NCI-H2196 treated with DMSO at 0.1 percent for 48 hours (cell line): ENCODE data around the gene COL18A1.

Experiments
- DNase-seq: peaks from one replicate; lab custom pipeline; 2025; ENCODE audit not compliant: unreplicated experiment; lab: John Stamatoyannopoulos, UW

COL18A1 gene

GRCh38 chr21:45412491-45412890 lies 7.5 kb downstream of the COL18A1 start:
- DNase-seq, result no peak

GRCh38 chr21:45412909-45413611 lies 8.1 kb downstream of the COL18A1 start:
- no peak for DNase-seq

GRCh38 chr21:45413922-45414321 lies 9.0 kb downstream of the COL18A1 start:
- no peak for DNase-seq

- DNase-seq, result no peak
These were observed 9.6 kb downstream of the COL18A1 start for GRCh38 chr21:45414396-45415187.

GRCh38 chr21:45415188-45415942 lies 10.4 kb downstream of the COL18A1 start:
- no peak for DNase-seq

GRCh38 chr21:45415943-45416611 lies 11.1 kb downstream of the COL18A1 start:
- no peak for DNase-seq

GRCh38 chr21:45416620-45417019 lies 11.7 kb downstream of the COL18A1 start:
- no peak for DNase-seq

- DNase-seq, result no peak
These were observed 12.4 kb downstream of the COL18A1 start for GRCh38 chr21:45417256-45417950.

- no peak for DNase-seq
These were observed 13.0 kb downstream of the COL18A1 start for GRCh38 chr21:45417951-45418300.

GRCh38 chr21:45418301-45419071 lies 13.5 kb downstream of the COL18A1 start:
- no peak for DNase-seq

- no peak for DNase-seq
These were observed 14.2 kb downstream of the COL18A1 start for GRCh38 chr21:45419162-45419561.

- peak; percentile 38 for DNase-seq
These were observed 15.4 kb downstream of the COL18A1 start for GRCh38 chr21:45420061-45421041.

GRCh38 chr21:45421071-45421845 lies 16.3 kb downstream of the COL18A1 start:
- DNase-seq, result no peak

GRCh38 chr21:45421846-45422775 lies 17.1 kb downstream of the COL18A1 start:
- no peak for DNase-seq

GRCh38 chr21:45423201-45423955 lies 18.4 kb downstream of the COL18A1 start:
- no peak for DNase-seq
